SU-DHL-6 (cell line): ENCODE measurements around the gene LILRB2.
"Not testable (repeated sequence)": the region's sequence is repeated elsewhere in the genome, so short reads cannot be mapped to it uniquely, and the experiment has no call there.

ENCODE experiments used
- H2AFZ ChIP-seq: fragments of 200-600 bp; sonication (generic); 2 replicates; pipeline ENCODE4 v1.6.1; 2014; ENCODE audit warnings: low read depth, mild to moderate bottlenecking, moderate library complexity, mixed read lengths, antibody characterized with exemption, low read length; ENCODE audit not compliant: severe bottlenecking
- H3F3A ChIP-seq: fragments of 200-600 bp; shearing (Covaris generic); 2 replicates; pipeline ENCODE4 v1.6.0; 2016; ENCODE audit warnings: antibody characterized with exemption, mild to moderate bottlenecking; ENCODE audit not compliant: insufficient read depth
- H3K27ac ChIP-seq: fragments of 200-600 bp; sonication (generic); 2 replicates; pipeline ENCODE4 v1.5.1; 2016; ENCODE audit warnings: low read depth, mild to moderate bottlenecking, low read length, moderate library complexity, mixed read lengths
- H3K27me3 ChIP-seq: fragments of 200-600 bp; sonication (generic), shearing (Covaris generic); 2 replicates; pipeline ENCODE4 v1.6.0; 2014; ENCODE audit warnings: mild to moderate bottlenecking, low read length
- H3K36me3 ChIP-seq: fragments of 200-600 bp; sonication (generic); 2 replicates; pipeline ENCODE4 v1.6.1; 2014; ENCODE audit warnings: mild to moderate bottlenecking, low read length, mixed read lengths
- H3K4me2 ChIP-seq: fragments of 300-600, 200-600 bp; shearing (Covaris generic), sonication (generic); 2 replicates; pipeline ENCODE4 v1.6.0; 2014; ENCODE audit warnings: low read length, low read depth, mild to moderate bottlenecking; ENCODE audit not compliant: poor library complexity, severe bottlenecking
- H3K4me3 ChIP-seq: fragments of 200-600 bp; sonication (generic); 2 replicates; pipeline ENCODE4 v1.5.1; 2014; ENCODE audit warnings: antibody characterized with exemption, low read length, mild to moderate bottlenecking, mixed read lengths; ENCODE audit not compliant: insufficient read depth, poor library complexity, severe bottlenecking
- H3K79me2 ChIP-seq: fragments of 200-600 bp; sonication (generic); 2 replicates; pipeline ENCODE4 v1.6.1; 2014; ENCODE audit warnings: mild to moderate bottlenecking, low read length, moderate library complexity; ENCODE audit not compliant: insufficient read depth
- H3K9ac ChIP-seq: fragments of 200-600 bp; sonication (generic); 2 replicates; pipeline ENCODE4 v1.7.0; 2014; ENCODE audit warnings: mild to moderate bottlenecking, low read length
- H3K9me2 ChIP-seq: fragments of 200-600 bp; sonication (generic); replicated peaks from 2 replicates; pipeline ENCODE4 v1.6.1; 2014; ENCODE audit warnings: low read length; ENCODE audit not compliant: insufficient read depth
- H3K9me3 ChIP-seq: fragments of 200-600 bp; sonication (generic); 2 replicates; pipeline ENCODE4 v1.6.1; 2014; ENCODE audit warnings: low read length, mixed read lengths; ENCODE audit not compliant: insufficient read depth
- H4K20me1 ChIP-seq: fragments of 200-600 bp; sonication (generic); 2 replicates; pipeline ENCODE4 v1.6.1; 2014; ENCODE audit warnings: low read depth, mild to moderate bottlenecking, antibody characterized with exemption, low read length, moderate library complexity, mixed read lengths
- CTCF ChIP-seq: fragments of 200-600 bp; sonication (generic); IDR thresholded peaks from one replicate; pipeline ENCODE4 v1.5.1; 2017; ENCODE audit warnings: antibody characterized with exemption, mild to moderate bottlenecking, low read length, moderate library complexity; ENCODE audit not compliant: insufficient read depth, poor library complexity, severe bottlenecking
- EZH2phosphoT487 ChIP-seq: fragments of 200-600 bp; sonication (generic), shearing (Covaris generic); conservative IDR thresholded peaks from 2 replicates; pipeline ENCODE4 v1.6.1; 2018; ENCODE audit warnings: mild to moderate bottlenecking, antibody characterized with exemption, low read length, moderate library complexity, mixed read lengths

LILRB2 gene

GRCh38 chr19:54287456-54287855 is 6.5 kb upstream of the LILRB2 start:
- no peak overlapping the region for H2AFZ ChIP-seq
- no peaks in the 10 kb centered on the region for H3K9me2 ChIP-seq
- H3K36me3 ChIP-seq: no peaks in the 10 kb centered on the region
- H3K9me3 ChIP-seq: no peaks in the 10 kb centered on the region
- TF ChIP-seq EZH2phosphoT487: no peak
- no peak for TF ChIP-seq CTCF
- H4K20me1 ChIP-seq: no peaks in the 10 kb centered on the region
- no peaks in the 10 kb centered on the region for H3K79me2 ChIP-seq
- H3K27me3 ChIP-seq: no peaks in the 10 kb centered on the region
- no peak overlapping the region for H3K4me2 ChIP-seq
- H3K27ac ChIP-seq: no peak overlapping the region
- H3F3A ChIP-seq: no peaks in the 10 kb centered on the region
- H3K4me3 ChIP-seq: no peak overlapping the region
- H3K9ac ChIP-seq: no peak overlapping the region

- H3K9ac ChIP-seq, H3K36me3 ChIP-seq, H3K79me2 ChIP-seq, H4K20me1 ChIP-seq, H3K9me2 ChIP-seq, H3F3A ChIP-seq, H3K27ac ChIP-seq, H2AFZ ChIP-seq, H3K9me3 ChIP-seq, H3K4me3 ChIP-seq, H3K4me2 ChIP-seq, H3K27me3 ChIP-seq: not testable (repeated sequence)
Observed at GRCh38 chr19:54286283-54286682, 5.4 kb upstream of the LILRB2 start.

GRCh38 chr19:54285427-54286056 is 4.6 kb upstream of the LILRB2 start:
- H3K27ac ChIP-seq, H2AFZ ChIP-seq, H3K27me3 ChIP-seq, H3K9ac ChIP-seq, H3K9me2 ChIP-seq, H3F3A ChIP-seq, H3K4me2 ChIP-seq, H3K36me3 ChIP-seq, H3K79me2 ChIP-seq, H3K4me3 ChIP-seq, H3K9me3 ChIP-seq, H4K20me1 ChIP-seq: not testable (repeated sequence)

- no peak for TF ChIP-seq EZH2phosphoT487
- TF ChIP-seq CTCF: no peak
- Histone ChIP-seq H3K36me3 (no peaks in the 10 kb centered on the region), H3K4me3 (no peak overlapping the region), H2AFZ (no peak overlapping the region), H3F3A (no peaks in the 10 kb centered on the region), H4K20me1 (no peaks in the 10 kb centered on the region), H3K27ac (no peak overlapping the region), H3K27me3 (no peaks in the 10 kb centered on the region), H3K9me2 (no peaks in the 10 kb centered on the region), H3K79me2 (no peaks in the 10 kb centered on the region), H3K9ac (no peak overlapping the region), H3K4me2 (no peak overlapping the region), H3K9me3 (no peaks in the 10 kb centered on the region)
Observed at GRCh38 chr19:54282686-54283470, 2.0 kb upstream of the LILRB2 start.

GRCh38 chr19:54281729-54282075 is 792 bp upstream of the LILRB2 start:
- not testable (repeated sequence) for H3K27ac ChIP-seq, H3K79me2 ChIP-seq, H3K27me3 ChIP-seq, H3K9me2 ChIP-seq, H3K36me3 ChIP-seq, H3F3A ChIP-seq, H2AFZ ChIP-seq, H3K9me3 ChIP-seq, H4K20me1 ChIP-seq, H3K4me2 ChIP-seq, H3K9ac ChIP-seq, H3K4me3 ChIP-seq

GRCh38 chr19:54280441-54280840 is 469 bp downstream of the LILRB2 start:
- H3K9me2 ChIP-seq, H3K9ac ChIP-seq, H3K27me3 ChIP-seq, H3K27ac ChIP-seq, H4K20me1 ChIP-seq, H3K9me3 ChIP-seq, H3F3A ChIP-seq, H3K79me2 ChIP-seq, H3K4me2 ChIP-seq, H2AFZ ChIP-seq, H3K4me3 ChIP-seq, H3K36me3 ChIP-seq: not testable (repeated sequence)
